H9 (cell line): ENCODE results near the gene ZNF584. TPM values are rescaled to one million over a fixed set of nuclear protein-coding genes. Genes with fewer than 3 reads are reported as not detected.
A peak's percentile ranks its signal among the peaks of the same experiment; 100 is the strongest.

ENCODE experiments used
- DNase-seq: peaks from one replicate; pipeline ENCODE4 v3.0.0-alpha.2; 2017
- H2AFZ ChIP-seq: one replicate; pipeline ENCODE4 v1.6.1; 2013; ENCODE audit warnings: mild to moderate bottlenecking, low read length, control low read depth, moderate library complexity
- H2AK5ac ChIP-seq: 2 replicates; pipeline ENCODE4 v1.6.1; 2013; ENCODE audit warnings: low read length, control low read depth, mixed read lengths; ENCODE audit not compliant: insufficient read length
- H2BK120ac ChIP-seq: one replicate; pipeline ENCODE4 v1.6.1; 2013; ENCODE audit warnings: low read depth, mild to moderate bottlenecking, low read length, control low read depth, inconsistent platforms; ENCODE audit not compliant: poor library complexity, severe bottlenecking
- H2BK12ac ChIP-seq: 2 replicates; pipeline ENCODE4 v1.6.1; 2013; ENCODE audit warnings: low read length, control low read depth, mixed read lengths, low read depth; ENCODE audit not compliant: insufficient read length
- H2BK15ac ChIP-seq: 2 replicates; pipeline ENCODE4 v1.6.1; 2013; ENCODE audit warnings: low read depth, low read length, control low read depth
- H2BK20ac ChIP-seq: one replicate; pipeline ENCODE4 v1.6.1; 2013; ENCODE audit warnings: low read depth, mild to moderate bottlenecking, low read length, control low read depth, inconsistent platforms; ENCODE audit not compliant: poor library complexity, severe bottlenecking
- H2BK5ac ChIP-seq: 2 replicates; pipeline ENCODE4 v1.6.1; 2013; ENCODE audit warnings: low read length, control low read depth, mixed read lengths; ENCODE audit not compliant: insufficient read length
- H3K14ac ChIP-seq: 2 replicates; pipeline ENCODE4 v1.6.1; 2013; ENCODE audit warnings: low read length, control low read depth; ENCODE audit not compliant: insufficient read depth
- H3K18ac ChIP-seq: 2 replicates; pipeline ENCODE4 v1.6.1; 2013; ENCODE audit warnings: low read depth, mild to moderate bottlenecking, mixed read lengths, low read length, control low read depth; ENCODE audit not compliant: insufficient read length
- H3K23ac ChIP-seq: 2 replicates; pipeline ENCODE4 v1.6.1; 2013; ENCODE audit warnings: low read length, control low read depth, mixed read lengths, low read depth; ENCODE audit not compliant: insufficient read length
- H3K23me2 ChIP-seq: 2 replicates; pipeline ENCODE4 v1.6.1; 2013; ENCODE audit warnings: low read depth, mild to moderate bottlenecking, mixed read lengths, low read length, control low read depth; ENCODE audit not compliant: insufficient read length, poor library complexity, severe bottlenecking
- H3K27ac ChIP-seq: 2 replicates; pipeline ENCODE4 v1.5.1; 2013; ENCODE audit warnings: low read length, control low read depth, mixed read lengths, low read depth; ENCODE audit not compliant: insufficient read length
- H3K27me3 ChIP-seq: 2 replicates; pipeline ENCODE4 v1.6.1; 2013; ENCODE audit warnings: low read length, control low read depth, inconsistent platforms; ENCODE audit not compliant: insufficient read depth
- H3K4ac ChIP-seq: 2 replicates; pipeline ENCODE4 v1.6.1; 2013; ENCODE audit warnings: low read depth, mild to moderate bottlenecking, control low read depth, inconsistent platforms, low read length, moderate library complexity
- H3K4me1 ChIP-seq: 2 replicates; pipeline ENCODE4 v1.6.1; 2013; ENCODE audit warnings: low read length, control low read depth, inconsistent platforms; ENCODE audit not compliant: insufficient read depth
- H3K4me2 ChIP-seq: 2 replicates; pipeline ENCODE4 v1.6.1; 2013; ENCODE audit warnings: low read length, control low read depth, mixed read lengths; ENCODE audit not compliant: insufficient read length, insufficient read depth
- H3K56ac ChIP-seq: 2 replicates; pipeline ENCODE4 v1.6.1; 2013; ENCODE audit warnings: low read depth, mild to moderate bottlenecking, mixed read lengths, low read length, control low read depth; ENCODE audit not compliant: insufficient read length
- H3K79me1 ChIP-seq: 2 replicates; pipeline ENCODE4 v1.6.1; 2013; ENCODE audit warnings: low read depth, mild to moderate bottlenecking, moderate library complexity, low read length, control low read depth, inconsistent platforms; ENCODE audit not compliant: insufficient read depth, poor library complexity, severe bottlenecking
- H3K79me2 ChIP-seq: 2 replicates; pipeline ENCODE4 v1.6.1; 2013; ENCODE audit warnings: low read length, control low read depth, inconsistent platforms; ENCODE audit not compliant: insufficient read depth
- H3K9ac ChIP-seq: 2 replicates; pipeline ENCODE4 v1.6.1; 2013; ENCODE audit warnings: low read length, control low read depth, mixed read lengths; ENCODE audit not compliant: insufficient read length; ENCODE audit errors: extremely low read depth
- H3K9me3 ChIP-seq: one replicate; pipeline ENCODE4 v1.6.1; 2013; ENCODE audit warnings: low read depth, low read length, inconsistent platforms; ENCODE audit not compliant: control insufficient read depth
- H3T11ph ChIP-seq: one replicate; pipeline ENCODE4 v1.6.1; 2013; ENCODE audit warnings: mild to moderate bottlenecking, low read length, control low read depth, inconsistent platforms
- H4K20me1 ChIP-seq: one replicate; pipeline ENCODE4 v1.6.1; 2013; ENCODE audit not compliant: control insufficient read depth, insufficient read length, insufficient read depth
- H4K5ac ChIP-seq: 2 replicates; pipeline ENCODE4 v1.6.1; 2013; ENCODE audit warnings: low read depth, mild to moderate bottlenecking, mixed read lengths, low read length, control low read depth; ENCODE audit not compliant: insufficient read length
- H4K8ac ChIP-seq: replicated peaks from 2 replicates; pipeline ENCODE4 v1.6.1; 2013; ENCODE audit warnings: low read length, control low read depth, mixed read lengths, low read depth; ENCODE audit not compliant: insufficient read length
- H4K91ac ChIP-seq: 2 replicates; pipeline ENCODE4 v1.6.1; 2013; ENCODE audit warnings: low read depth, mild to moderate bottlenecking, moderate library complexity, mixed read lengths, low read length, control low read depth; ENCODE audit not compliant: insufficient read length
- H3K27ac Mint-ChIP-seq, 3 experiments: 2 replicates in 2 of 3; 3 replicates in 1 of 3; pipeline ENCODE4 v1.8.0; 2020 to 2021; ENCODE audit warnings: mixed read lengths in 3 of 3, mild to moderate bottlenecking in 1 of 3, moderate library complexity in 1 of 3
- H3K27me3 Mint-ChIP-seq: 2 replicates; pipeline ENCODE4 v1.8.0; 2021; ENCODE audit warnings: low read depth, mild to moderate bottlenecking, moderate library complexity, mixed read lengths
- H3K36me3 Mint-ChIP-seq, 3 experiments: 2 replicates in 2 of 3; 3 replicates in 1 of 3; pipeline ENCODE4 v1.8.0; 2020 to 2021; ENCODE audit warnings: low read depth in 3 of 3, mixed read lengths in 3 of 3; ENCODE audit not compliant: insufficient read depth in 1 of 3
- H3K4me1 Mint-ChIP-seq, 2 experiments: 2 replicates each; pipeline ENCODE4 v1.8.0; 2020; ENCODE audit warnings: mixed read lengths in 2 of 2
- H3K4me3 Mint-ChIP-seq, 2 experiments: 2 replicates in 1 of 2; 3 replicates in 1 of 2; pipeline ENCODE4 v1.8.0; 2020 to 2021; ENCODE audit warnings: mild to moderate bottlenecking in 2 of 2, mixed read lengths in 2 of 2, moderate library complexity in 1 of 2
- H3K9me3 Mint-ChIP-seq, 2 experiments: 2 replicates in 1 of 2; 3 replicates in 1 of 2; pipeline ENCODE4 v1.8.0; 2020; ENCODE audit warnings: mild to moderate bottlenecking in 2 of 2, mixed read lengths in 2 of 2, moderate library complexity in 1 of 2
- CTCF ChIP-seq: fragments of 200-600 bp; sonication (generic); conservative IDR thresholded peaks from 3 replicates; pipeline ENCODE4 v1.8.0; 2021; ENCODE audit warnings: antibody characterized with exemption, mild to moderate bottlenecking
- WGBS: extraction: QIAGEN DNeasy Blood & Tissue Kit; methylation state at CpG from one replicate; pipeline ENCODE4 v1.1.7; 2013; ENCODE audit warnings: missing lambda C conversion rate, low lambda C conversion rate, mixed read lengths; ENCODE audit not compliant: insufficient read length; ENCODE audit errors: extremely low coverage; 5-methylcytosine and 5-hydroxymethylcytosine counted together
- total RNA-seq: library from RNA; stranded (reverse); gene quantifications from 2 replicates; pipeline ENCODE4 v1.2.1, GENCODE V29; 2021

Gene ZNF584
- total RNA-seq, 1 experiment from 2014 or later: 7.4 TPM

GRCh38 chr19:58450856-58451357 is 42.5 kb downstream of the ZNF584 start:
- Histone ChIP-seq H4K20me1 (no peaks in the 10 kb centered on the region), H2BK120ac (no peak overlapping the region), H3T11ph (no peak overlapping the region), H4K5ac (no peak overlapping the region), H2AFZ (peak overlapping the region; percentile 80), H4K91ac (no peak overlapping the region), H3K27me3 (peaks cover 3% of the 10 kb centered on the region; the same call in 1 of the 2 replicates), H2BK5ac (no peak overlapping the region), H2AK5ac (no peak overlapping the region), H3K23ac (no peak overlapping the region), H3K9ac (no peak overlapping the region), H3K14ac (no peak overlapping the region), H3K4ac (no peak overlapping the region), H2BK20ac (no peak overlapping the region), H4K8ac (no peak overlapping the region), H2BK15ac (no peak overlapping the region), H3K18ac (no peak overlapping the region), H3K27ac (no peak overlapping the region), H3K4me2 (peak overlapping the region; percentile 49), H3K56ac (no peak overlapping the region), H2BK12ac (no peak overlapping the region), H3K4me1 (no peaks in the 10 kb centered on the region), H3K79me2 (no peaks in the 10 kb centered on the region), H3K23me2 (peaks cover 3% of the 10 kb centered on the region), H3K9me3 (peaks cover 4% of the 10 kb centered on the region), H3K79me1 (no peaks in the 10 kb centered on the region)
- peaks cover 12 to 13% of the 10 kb centered on the region in 2 experiments for H3K4me1 Mint-ChIP-seq
- no CpG with 5 or more reads among the region's 11 CpGs for WGBS
- DNase-seq: no peak
- H3K9me3 Mint-ChIP-seq: peaks cover 29 to 32% of the 10 kb centered on the region in 2 experiments
- no peak overlapping the region for H3K27ac Mint-ChIP-seq
- H3K4me3 Mint-ChIP-seq: peak overlapping the region; percentile 71 to 84
- peaks cover 3 to 10% (median 4%) of the 10 kb centered on the region in 3 experiments; a peak in 5 of 7 replicates for H3K36me3 Mint-ChIP-seq
- peaks cover 59% of the 10 kb centered on the region for H3K27me3 Mint-ChIP-seq
- TF ChIP-seq CTCF: no peak
